Pancreas (tissue), 10 donors: ENCODE results near the gene ALDH1L2. TPM values are rescaled to one million over a fixed set of nuclear protein-coding genes. Genes with fewer than 3 reads are reported as not detected.
"Not testable (repeated sequence)": the region's sequence is repeated elsewhere in the genome, so short reads cannot be mapped to it uniquely, and the experiment has no call there.

Source experiments
- ATAC-seq, 4 donors: fragments of 200-7000 bp; cut with Tn5 transposase; one replicate each; pipeline versions ENCODE4 v1.8.0 to v1.9.1; 2020; ENCODE audit warnings: mild to moderate bottlenecking in 4 of 4, moderate library complexity in 4 of 4
- DNase-seq, 6 donors: peaks; one replicate each; pipeline ENCODE4 v3.0.0-alpha.2; 2020
- FAIRE-seq: peaks from 2 replicates; lab custom pipeline; 2012; peaks lifted over from hg19 to GRCh38; lab: Jason Lieb, UNC
- H3K27ac ChIP-seq, 4 donors: fragments of 200-600 bp; sonication (generic); 1 replicate in 3 of 4; 2 replicates in 1 of 4; pipeline versions ENCODE4 v1.5.0 to v1.8.0; 2020
- H3K27me3 ChIP-seq, 4 donors: fragments of 200-600 bp; one replicate each; pipeline ENCODE4 v1.8.0; 2021
- H3K36me3 ChIP-seq, 3 donors: fragments of 200-600 bp; sonication (generic) in 1 of 3; one replicate each; pipeline versions ENCODE4 v1.5.0 to v1.8.0; 2020 to 2021
- H3K4me1 ChIP-seq, 3 donors: fragments of 200-600 bp; one replicate each; pipeline ENCODE4 v1.8.0; 2021
- H3K4me3 ChIP-seq, 4 donors: fragments of 200-600 bp; sonication (generic) in 2 of 4; one replicate each; pipeline versions ENCODE4 v1.5.0 to v1.8.0; 2020 to 2021
- H3K9me3 ChIP-seq, 4 donors: fragments of 200-600 bp; one replicate each; pipeline ENCODE4 v1.8.0; 2021
- CTCF ChIP-seq, 4 donors: fragments of 200-600 bp; sonication (generic) in 3 of 4; IDR thresholded peaks; one replicate each; pipeline versions ENCODE4 v1.5.0 to v1.8.0; 2021; ENCODE audit warnings: antibody characterized with exemption in 4 of 4
- WGBS, 2 donors: extraction: QIAGEN DNeasy Blood & Tissue Kit; methylation state at CpG; one replicate each; pipeline ENCODE4 v1.1.7; 2013; 5-methylcytosine and 5-hydroxymethylcytosine counted together
- intact Hi-C, 3 donors: fragments of 100-400 bp; cut with DNase I; formaldehyde crosslinking; loops; one replicate each; pipeline versions ENCODE4 v1.11.1 to v1.14.2; 2022
- polyA plus RNA-seq, 2 donors: library from polyadenylated mRNA; stranded (reverse); fragments of 200-250 nt; gene quantifications; one replicate each; pipeline ENCODE4 v1.2.3, GENCODE V29; 2013
- total RNA-seq, 6 donors: library from RNA; stranded (reverse); fragmentation: NEBNext Ultra II Directional in 4 of 6; extraction: Animal tissue kit (Norgen Biotek cat#: 25700) in 4 of 6; gene quantifications; one replicate each; pipeline versions ENCODE4 v1.2.1 to v1.2.4, GENCODE V29; 2021 to 2023
- donor health status: healthy with polysubstance abuse.
- donor health status: DM: no; HTN: no; CAD: no; lungs with moderate emphysema.
- donor health status: DM: no; HTN: no; CAD: no.
- donor health status: control.
- donor health status: control.
- donor health status: Bipolar disorder and iron deficiency.
- donor health status: DM: yes; HTN: yes; CAD: no.
- donor health status: DM: no; HTN: no; CAD: no.
- donor health status: DM: no; HTN: no; CAD: no.
- donor health status: DM: yes; HTN: yes; CAD: no.

The ALDH1L2 gene
- total and polyA plus RNA-seq, 8 donors, result 6.0 to 90.9 (median 33.1) TPM

DNA sequence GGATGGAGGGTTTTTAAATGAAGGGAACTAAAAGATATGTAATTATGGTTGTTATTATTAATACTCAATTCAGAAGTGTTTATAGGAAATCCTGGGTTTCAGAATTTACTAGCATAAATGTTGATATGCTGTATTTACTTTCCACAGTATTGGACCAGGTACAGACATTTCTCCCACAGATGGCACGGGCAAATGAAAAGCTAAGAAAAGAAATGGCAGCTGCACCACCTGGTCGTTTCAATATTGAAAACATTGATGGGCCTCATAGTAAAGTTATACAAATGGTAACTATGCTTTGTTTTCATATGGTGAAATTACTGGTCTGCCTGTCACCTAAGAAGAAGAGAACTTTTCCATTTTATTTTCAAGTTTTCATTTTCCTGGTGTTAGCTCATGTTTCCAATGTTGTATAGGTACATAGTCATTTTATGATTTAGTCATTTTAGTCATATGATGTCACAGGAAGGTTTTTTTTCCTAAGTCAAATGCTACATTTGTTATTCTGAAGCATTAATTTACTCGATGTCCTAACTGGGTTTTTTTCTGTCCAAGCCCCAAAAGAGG, 92.6 kb downstream of the ALDH1L2 start:
- H3K27ac ChIP-seq, result peak overlapping the region in 2 of 4 donors; percentile 34 to 54
- no peak overlapping the region for H3K4me3 ChIP-seq
- no peaks in the 10 kb centered on the region for H3K9me3 ChIP-seq
- H3K36me3 ChIP-seq, result peaks cover 0 to 24% (median 18%) of the 10 kb centered on the region in 3 donors
- no peak for FAIRE-seq
- peak in 3 of 4 donors; percentile 42 to 76 (median 47) for ATAC-seq
- no peaks in the 10 kb centered on the region for H3K27me3 ChIP-seq
- intact Hi-C loops, result no loop called here
- no peak for DNase-seq
- H3K4me1 ChIP-seq, result peaks cover 7 to 26% (median 21%) of the 10 kb centered on the region in 3 donors
- no peak for TF ChIP-seq CTCF (IDR thresholded peaks at IDR 0.05)
- WGBS, 2 donors, result 53 to 54% methylated on average over 3 of the region's 3 CpGs

GRCh38 chr12:104990950-104991349, 93.3 kb downstream of the ALDH1L2 start:
- FAIRE-seq, result no peak
- Histone ChIP-seq H3K27ac (peak overlapping the region in 2 of 4 donors; percentile 34 to 54), H3K4me3 (no peak overlapping the region), H3K27me3 (no peaks in the 10 kb centered on the region), H3K9me3 (no peaks in the 10 kb centered on the region), H3K36me3 (peaks cover 0 to 24% (median 18%) of the 10 kb centered on the region in 3 donors), H3K4me1 (peaks cover 7 to 26% (median 21%) of the 10 kb centered on the region in 3 donors)
- 47 to 55% methylated on average over 4 of the region's 4 CpGs for WGBS, 2 donors
- intact Hi-C loops, result no loop called here
- no peak for DNase-seq
- peak in 1 of 4 donors; percentile 2 for ATAC-seq
- TF ChIP-seq CTCF (IDR thresholded peaks at IDR 0.05), result no peak

DNA sequence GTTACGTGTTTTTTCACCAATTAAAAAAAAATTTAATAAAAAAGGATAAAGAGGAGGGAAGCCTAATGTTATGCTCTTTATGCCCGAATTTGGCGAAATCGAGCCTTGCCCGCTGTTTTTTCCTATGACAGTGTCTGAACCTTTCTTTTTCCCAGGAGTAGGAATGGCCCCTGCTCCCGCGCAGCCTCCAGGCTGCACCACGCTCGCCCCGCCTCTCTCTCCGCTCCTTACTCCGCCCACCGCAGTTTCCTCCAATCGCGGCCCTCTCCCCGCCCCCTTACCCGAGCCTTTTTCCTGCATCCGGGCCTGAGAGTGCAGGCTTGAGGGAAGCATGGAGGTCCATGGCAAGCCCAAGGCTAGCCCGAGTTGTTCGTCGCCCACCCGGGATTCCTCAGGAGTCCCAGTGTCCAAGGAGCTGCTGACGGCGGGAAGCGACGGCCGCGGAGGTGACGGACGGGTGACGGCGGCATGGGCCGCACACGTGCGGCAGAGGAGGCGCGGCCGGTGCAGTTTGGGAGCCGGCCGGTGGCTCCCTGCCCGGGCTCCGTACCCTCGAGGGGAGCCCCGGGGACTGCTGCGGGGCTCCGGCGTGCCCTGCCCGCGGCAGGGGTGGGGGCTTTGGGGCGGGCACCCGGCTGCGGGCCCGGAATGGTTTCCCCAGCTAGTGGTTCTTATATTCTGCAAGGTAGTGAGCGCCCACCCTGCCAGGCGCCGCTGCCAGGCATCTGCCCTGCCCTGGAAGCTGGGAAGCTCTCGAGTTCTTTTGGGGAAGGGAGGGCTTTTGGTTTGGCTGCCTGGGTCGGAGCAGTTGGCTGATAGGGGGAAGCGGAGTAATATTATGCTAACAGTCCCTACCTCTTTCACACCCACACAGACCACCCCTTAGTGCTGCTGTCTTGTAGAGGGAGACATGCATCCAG, 98.0 kb downstream of the ALDH1L2 start, which contains the start of gene NOPCHAP1:
TSS of gene NOPCHAP1 (plus strand) at position 295 of the 920 bp plus-strand sequence. CDS start at position 332, 37 bp downstream.
- 0 to 1% methylated on average over 50 to 59 of the region's 59 CpGs for WGBS, 2 donors
- no peaks in the 10 kb centered on the region for H3K36me3 ChIP-seq
- intact Hi-C loops, result no loop called here
- ATAC-seq (peak; percentile 99 to 100 (median 100)), FAIRE-seq (no peak), DNase-seq (peak; percentile 87 to 96 (median 93))
- H3K27me3 ChIP-seq, result no peaks in the 10 kb centered on the region
- H3K4me1 ChIP-seq, result peaks cover 7 to 21% (median 20%) of the 10 kb centered on the region in 3 donors
- no peak for TF ChIP-seq CTCF (IDR thresholded peaks at IDR 0.05)
- peak within 1 kb of the TSS in 3 of 4 donors; percentile 57 to 71 (median 67) for H3K27ac ChIP-seq
- H3K9me3 ChIP-seq, result no peaks in the 10 kb centered on the region
- H3K4me3 ChIP-seq, result peak within 1 kb of the TSS; percentile 76 to 96 (median 80)

DNA sequence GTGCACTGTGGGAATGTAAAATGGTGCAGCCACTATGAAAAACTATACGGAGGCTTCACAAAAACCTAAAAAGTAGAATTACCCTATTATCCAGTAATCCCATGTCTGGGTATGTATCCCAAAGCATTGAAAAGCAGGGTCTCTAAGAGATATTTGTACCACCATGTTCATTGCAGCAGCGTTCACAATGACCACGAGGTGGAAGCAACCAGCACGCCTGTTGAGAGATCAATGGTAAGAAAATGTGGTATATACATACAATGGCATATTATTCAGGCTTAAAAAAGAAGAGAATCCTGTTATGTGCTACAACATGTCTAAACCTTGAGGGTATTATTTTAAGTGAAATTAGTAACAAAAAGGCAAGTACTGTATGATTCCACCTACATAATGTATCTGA, 99.1 kb downstream of the ALDH1L2 start:
- Histone ChIP-seq H3K9me3 (no peaks in the 10 kb centered on the region), H3K27me3 (no peaks in the 10 kb centered on the region), H3K4me3 (no peak overlapping the region), H3K27ac (no peak overlapping the region), H3K36me3 (no peaks in the 10 kb centered on the region), H3K4me1 (peaks cover 7 to 14% (median 11%) of the 10 kb centered on the region in 3 donors)
- intact Hi-C loops, result no loop called here
- ATAC-seq (no peak), FAIRE-seq (no peak), DNase-seq (no peak)
- TF ChIP-seq CTCF (IDR thresholded peaks at IDR 0.05), result no peak
- 75 to 89% methylated on average over 4 of the region's 4 CpGs for WGBS, 2 donors

DNA sequence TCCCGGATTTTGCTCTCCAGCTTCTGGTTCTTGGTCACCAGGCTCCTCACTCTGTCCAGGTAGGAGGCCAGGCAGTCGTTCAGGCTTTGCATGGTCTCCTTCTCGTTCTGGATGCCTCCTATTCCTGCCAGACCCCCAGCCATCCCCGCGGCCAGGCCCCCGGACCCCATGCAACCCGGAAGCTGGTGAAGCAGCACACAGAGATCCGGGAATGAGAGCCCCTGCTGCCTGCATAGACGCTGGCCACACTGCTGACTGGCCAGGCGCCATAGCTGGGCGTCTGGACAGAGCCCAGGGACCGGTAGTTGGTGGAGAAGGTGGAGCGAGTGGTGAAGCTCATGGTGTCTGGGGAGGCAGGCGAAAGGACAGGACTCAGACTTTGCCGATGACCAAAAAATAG, 106.6 kb downstream of the ALDH1L2 start:
- 89 to 92% methylated on average over 15 of the region's 15 CpGs for WGBS, 2 donors
- H3K27ac ChIP-seq, FAIRE-seq, H3K4me3 ChIP-seq, DNase-seq, ATAC-seq, H3K27me3 ChIP-seq, H3K4me1 ChIP-seq, intact Hi-C loops, H3K9me3 ChIP-seq, H3K36me3 ChIP-seq: not testable (repeated sequence)
